ENCODE results near the gene JPH3. TPM values are rescaled to one million over a fixed set of nuclear protein-coding genes. Genes with fewer than 3 reads are reported as not detected.
"Not testable (repeated sequence)": the region's sequence is repeated elsewhere in the genome, so short reads cannot be mapped to it uniquely, and the experiment has no call there.

JPH3 gene
- total RNA-seq, 2 donors from 2014 or later: 0.05 to 0.09 TPM

- intact Hi-C loops (cut with DNase I): no loop called here
- DNase-seq (no peak), ATAC-seq (no peak)
Measured at GRCh38 chr16:87715658-87716057, 113.3 kb downstream of the JPH3 start.

- ATAC-seq; intact Hi-C loops (cut with DNase I); DNase-seq: not testable (repeated sequence)
Measured at GRCh38 chr16:87718831-87719230, 116.5 kb downstream of the JPH3 start.

- no peak for ATAC-seq
- DNase-seq: no peak
- intact Hi-C loops (cut with DNase I): no loop called here
Measured at GRCh38 chr16:87720446-87720845, 118.1 kb downstream of the JPH3 start.

DNA sequence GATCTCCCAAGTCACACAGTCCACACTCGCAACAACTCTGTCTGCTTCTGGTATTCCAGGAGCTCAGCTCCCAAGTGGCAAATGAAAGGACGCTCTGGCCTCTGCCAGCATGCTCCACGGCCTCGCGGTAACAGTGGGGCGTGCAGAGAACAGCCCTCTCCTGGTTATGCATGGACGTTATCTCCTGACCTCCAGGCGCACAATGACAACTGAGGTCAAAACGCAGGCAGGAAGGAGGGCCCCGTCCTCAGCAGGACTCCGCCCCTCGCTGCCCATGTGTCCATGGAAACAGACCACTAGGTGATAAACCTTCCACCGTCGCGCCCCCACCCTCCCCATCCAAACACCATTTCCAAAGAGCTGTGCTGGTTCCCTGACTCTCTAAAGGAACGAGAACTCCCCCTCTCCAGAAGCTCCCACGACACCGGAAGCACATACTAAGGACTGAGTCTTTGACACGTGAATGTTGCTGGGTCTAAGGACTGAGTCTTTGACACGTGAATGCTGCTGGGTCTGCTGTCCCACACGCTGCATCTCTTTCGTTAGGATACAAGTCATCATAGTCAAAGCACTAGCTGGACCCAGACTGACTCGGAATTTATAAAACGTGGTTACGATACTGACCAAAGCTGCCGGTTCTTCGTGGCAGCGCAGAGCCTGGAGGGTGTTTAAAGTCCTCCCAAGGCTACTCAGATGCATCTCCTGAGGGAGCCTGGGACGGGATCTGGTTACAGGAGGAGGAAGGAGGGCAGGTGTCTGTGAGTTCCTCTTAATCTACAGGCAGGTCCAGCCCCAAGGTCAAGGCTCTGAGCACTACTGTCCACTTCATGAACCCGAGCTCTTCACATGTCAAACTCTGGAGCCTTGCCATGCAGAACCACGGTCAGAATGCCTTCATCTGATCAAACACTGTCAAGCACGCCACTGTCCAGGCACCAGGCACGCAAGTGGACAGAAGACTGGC is 119.6 kb downstream of the JPH3 start:
- no peak for DNase-seq
- intact Hi-C loops (cut with DNase I): no loop called here

DNA sequence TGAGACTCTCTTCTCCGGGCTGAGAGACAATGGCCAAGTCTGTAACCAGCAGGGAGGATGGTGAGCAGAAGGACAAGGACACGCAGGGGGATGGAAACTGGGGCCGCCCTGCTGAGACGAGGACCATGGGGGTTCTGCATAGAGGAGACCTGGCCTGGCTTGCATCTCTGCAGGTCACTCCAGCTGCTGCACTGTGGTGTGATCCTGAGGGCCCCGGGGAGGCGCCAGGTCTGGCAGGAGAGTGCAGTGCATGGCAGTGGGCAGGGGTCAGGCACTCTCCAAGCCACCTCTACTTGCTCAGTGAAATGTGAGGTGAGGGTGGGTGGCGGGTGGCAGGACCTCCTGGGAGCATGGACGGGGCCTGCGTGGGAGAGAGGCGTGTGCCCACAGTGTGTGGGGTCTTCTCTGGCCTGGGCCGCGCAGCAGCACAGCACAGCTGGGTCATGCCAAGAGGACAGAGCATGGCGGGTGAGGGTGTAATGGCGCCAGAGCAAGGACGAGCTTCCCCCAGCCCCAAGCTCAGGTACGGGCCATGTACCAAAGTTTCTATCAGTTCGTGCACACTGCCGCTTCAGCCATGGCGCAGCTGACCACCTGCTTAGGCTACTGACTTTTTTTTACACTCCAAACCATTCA is 120.4 kb downstream of the JPH3 start:
- ATAC-seq (peak in 1 of 2 donors; percentile 16), DNase-seq (no peak)
- intact Hi-C loops (cut with DNase I): no loop called here

More for the DNA sequence above, 119.6 kb downstream of the JPH3 start:
- no peak for ATAC-seq

- intact Hi-C loops (cut with DNase I): no loop called here
- DNase-seq (peak; percentile 75), ATAC-seq (peak; percentile 83 to 93)
Measured at GRCh38 chr16:87723226-87723623, 120.9 kb downstream of the JPH3 start.

DNA sequence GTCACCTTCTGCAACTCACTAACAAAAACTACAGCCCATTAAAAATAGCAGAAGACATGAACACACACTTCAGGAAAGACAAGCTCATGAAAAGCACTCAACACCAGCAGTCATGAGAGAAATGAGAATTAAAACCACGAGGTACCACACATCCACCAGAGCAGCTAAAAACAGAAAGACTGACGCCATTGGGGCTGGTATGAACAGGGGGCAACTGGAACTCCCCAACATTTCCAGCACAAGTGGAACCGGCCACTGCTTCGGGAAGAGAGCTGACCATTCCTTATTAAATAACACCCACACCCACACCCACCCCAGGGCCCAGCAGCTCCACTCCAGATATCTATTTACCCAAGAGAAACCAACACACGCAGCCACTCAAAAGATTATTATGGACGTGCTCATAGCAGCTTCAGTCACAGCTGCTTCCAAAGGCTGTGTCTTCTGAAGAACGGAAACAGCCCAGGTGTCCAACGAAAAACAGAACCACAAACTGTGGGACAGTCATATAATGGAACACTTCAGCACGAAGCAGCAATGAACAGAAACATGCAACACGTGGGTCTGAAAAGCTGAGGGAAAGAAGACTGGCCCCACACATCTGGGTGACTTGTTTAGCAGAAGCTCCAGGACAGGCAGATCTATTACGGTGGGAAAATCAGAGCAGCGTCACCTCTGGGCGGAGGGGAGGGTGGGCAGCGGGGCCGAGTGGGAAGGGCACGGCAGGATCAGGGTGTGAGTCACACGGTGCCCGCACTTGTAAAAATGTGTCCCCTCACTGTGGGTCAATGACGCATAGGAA is 122.4 kb downstream of the JPH3 start:
- intact Hi-C loops (cut with DNase I): no loop called here
- DNase-seq: no peak
- ATAC-seq: no peak

GRCh38 chr16:87725596-87726235 is 123.4 kb downstream of the JPH3 start:
- no peak for ATAC-seq
- DNase-seq: no peak
- intact Hi-C loops (cut with DNase I): no loop called here

DNA sequence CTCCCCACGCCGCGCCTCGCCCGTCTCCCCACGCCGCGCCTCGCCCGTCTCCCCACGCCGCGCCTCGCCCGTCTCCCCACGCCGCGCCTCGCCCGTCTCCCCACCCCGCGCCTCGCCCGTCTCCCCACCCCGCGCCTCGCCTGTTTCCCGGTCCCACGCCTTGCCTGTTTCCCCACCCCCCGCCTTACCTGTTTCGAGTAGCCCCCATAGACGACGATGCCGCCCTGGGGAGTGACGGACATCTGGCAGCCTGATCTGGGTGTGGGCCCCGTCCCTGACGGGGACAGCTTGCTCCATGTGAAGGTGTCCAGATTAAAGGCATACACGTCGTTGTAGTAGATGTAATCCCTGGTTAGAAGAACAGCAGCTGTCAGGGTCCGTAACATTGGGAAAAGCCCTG is 124.3 kb downstream of the JPH3 start:
- ATAC-seq; DNase-seq; intact Hi-C loops (cut with DNase I): not testable (repeated sequence)

DNA sequence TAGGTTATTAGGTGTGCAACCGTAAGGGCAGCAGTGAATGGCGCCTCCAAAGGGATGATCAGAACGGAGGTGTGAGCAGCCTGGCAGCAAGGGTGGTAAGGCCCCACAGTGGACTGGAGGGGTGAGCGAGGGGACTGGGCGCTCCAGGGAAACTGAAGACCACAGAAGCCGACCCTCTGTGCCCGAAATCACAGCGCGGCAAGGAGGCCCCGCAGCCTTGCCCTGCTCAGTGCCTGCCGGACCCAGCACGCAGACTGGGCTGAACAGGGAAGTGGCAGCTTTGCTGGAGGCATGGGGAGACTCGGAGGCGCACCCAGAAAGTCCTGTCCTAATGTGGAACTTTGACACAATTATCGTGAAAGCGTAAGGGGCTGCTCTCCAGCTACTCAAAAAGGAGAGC is 125.0 kb downstream of the JPH3 start:
- DNase-seq (no peak), ATAC-seq (no peak)
- intact Hi-C loops (cut with DNase I): no loop called here

GRCh38 chr16:87728026-87728425 is 125.7 kb downstream of the JPH3 start:
- no peak for ATAC-seq
- intact Hi-C loops (cut with DNase I): no loop called here

DNA sequence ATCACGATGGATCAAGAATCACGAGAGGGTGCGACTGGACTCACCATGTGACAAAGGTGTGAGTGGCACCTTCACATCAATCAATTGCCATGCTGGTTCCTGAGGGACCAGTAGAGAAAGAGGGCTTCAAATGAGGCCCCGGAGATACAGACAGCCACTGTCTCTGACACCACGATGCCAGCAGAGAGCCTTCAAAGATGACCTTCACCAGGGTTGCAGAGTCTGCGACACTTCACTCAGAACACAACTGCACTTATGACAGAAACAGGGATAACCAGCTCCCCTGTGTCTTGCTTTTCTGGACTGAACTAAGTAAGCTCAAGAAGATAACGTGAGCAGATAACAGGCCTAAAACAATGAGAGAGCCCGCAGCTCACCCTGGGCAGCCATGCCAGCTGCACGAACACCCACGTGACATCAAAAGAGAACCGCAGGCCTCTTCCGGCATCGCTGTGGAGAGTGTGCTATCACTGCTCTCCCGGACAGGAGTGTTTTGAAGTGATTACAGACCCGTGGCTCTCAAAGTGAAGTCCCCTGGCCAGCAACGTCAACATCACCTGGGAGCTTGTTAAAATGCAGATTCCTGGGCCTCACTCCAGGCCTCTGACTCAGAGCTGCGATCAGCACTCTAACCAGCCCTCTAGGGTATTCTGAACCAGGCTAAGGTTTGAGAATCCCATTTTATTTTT is 127.1 kb downstream of the JPH3 start:
- intact Hi-C loops (cut with DNase I): no loop called here
- no peak for DNase-seq
- ATAC-seq: peak; percentile 50 to 77

More at GRCh38 chr16:87728026-87728425, 125.7 kb downstream of the JPH3 start:
- no peak for DNase-seq

DNA sequence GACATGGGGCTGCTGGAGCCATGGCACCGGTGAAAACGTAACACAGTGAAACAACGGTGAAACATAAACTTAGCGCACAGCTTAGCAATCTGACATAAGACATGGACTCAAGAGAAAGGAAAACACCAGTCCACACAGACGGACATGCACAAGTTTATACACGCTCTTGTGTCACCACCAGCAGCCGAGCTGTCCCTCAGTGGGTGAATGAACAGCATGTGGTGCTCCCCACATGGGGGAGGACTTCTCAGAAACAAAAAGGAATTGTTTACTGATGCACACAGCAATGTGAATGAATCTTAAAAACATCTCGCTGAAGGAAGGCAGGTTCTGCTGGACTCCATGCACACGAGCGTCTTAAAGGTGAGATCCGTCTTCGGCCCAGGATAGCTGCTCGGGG is 129.3 kb downstream of the JPH3 start:
- ATAC-seq (no peak), DNase-seq (no peak)
- intact Hi-C loops (cut with DNase I): no loop called here

GRCh38 chr16:87733190-87733589 is 130.9 kb downstream of the JPH3 start:
- intact Hi-C loops (cut with DNase I): no loop called here
- no peak for ATAC-seq

GRCh38 chr16:87734644-87735043 is 132.3 kb downstream of the JPH3 start:
- ATAC-seq: no peak
- intact Hi-C loops (cut with DNase I): no loop called here
- DNase-seq: no peak

More at GRCh38 chr16:87733190-87733589, 130.9 kb downstream of the JPH3 start:
- no peak for DNase-seq

DNA sequence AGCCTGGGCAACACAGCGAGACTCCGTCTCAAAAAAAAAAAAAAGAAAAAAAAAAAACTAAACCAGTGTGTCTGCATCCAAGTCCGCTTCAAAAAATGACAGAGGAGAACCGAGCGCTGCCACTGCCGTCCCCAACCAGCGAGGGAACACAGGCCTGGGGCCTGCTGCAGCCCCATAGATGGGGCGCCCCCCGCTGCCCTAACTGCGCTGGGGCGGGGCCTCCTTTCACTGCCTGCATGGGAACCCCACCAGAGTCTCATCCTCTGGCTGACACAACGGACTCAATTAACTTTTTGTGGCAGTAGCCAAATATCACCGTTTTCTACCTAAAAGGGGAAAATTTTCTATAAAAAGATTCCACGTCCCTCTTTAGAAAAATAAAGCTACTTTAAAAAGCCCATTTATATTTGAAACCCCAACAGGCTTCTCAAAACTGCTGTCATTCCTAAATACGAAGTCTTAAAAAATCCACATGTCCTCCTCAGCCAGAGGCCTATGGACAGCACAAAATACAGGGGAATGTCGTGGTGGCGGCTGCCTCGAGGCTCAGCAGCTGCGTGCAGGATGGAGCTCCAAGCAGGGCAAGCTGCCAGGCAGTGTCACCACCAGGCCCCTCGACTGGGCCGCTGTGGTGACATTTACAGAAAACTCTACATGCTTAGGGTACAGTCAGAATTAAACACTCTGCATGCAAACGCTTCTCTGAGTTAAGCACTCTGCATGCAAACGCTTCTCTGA is 133.1 kb downstream of the JPH3 start:
- ATAC-seq (no peak), DNase-seq (no peak)
- intact Hi-C loops (cut with DNase I): no loop called here

GRCh38 chr16:87736008-87736382 is 133.7 kb downstream of the JPH3 start:
- intact Hi-C loops (cut with DNase I): no loop called here
- no peak for ATAC-seq
- no peak for DNase-seq

DNA sequence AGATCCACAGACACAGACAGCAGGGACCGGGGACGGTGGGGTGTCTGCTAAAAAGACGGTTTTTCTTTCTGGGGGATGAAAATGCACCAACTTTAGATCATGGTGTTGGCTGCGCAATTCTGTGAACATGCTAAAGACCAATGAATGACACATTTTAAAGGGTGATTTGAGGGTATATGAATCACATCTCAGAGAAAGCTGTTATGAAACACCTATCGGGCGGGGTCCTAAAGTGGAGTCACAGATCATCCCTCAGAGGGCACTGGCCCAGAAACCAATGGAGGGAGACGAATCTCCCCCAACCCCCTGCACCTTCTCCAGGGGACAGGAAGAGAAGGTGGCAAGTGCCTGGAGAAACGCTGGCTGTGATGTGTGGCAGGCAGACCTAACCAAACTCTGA is 137.5 kb downstream of the JPH3 start:
- intact Hi-C loops (cut with DNase I): no loop called here
- no peak for DNase-seq

More for the DNA sequence above, 137.5 kb downstream of the JPH3 start:
- no peak for ATAC-seq

Measured in left cardiac atrium (tissue), 4 donors.